ENCODE data around the gene GGCX.
A peak's percentile ranks its signal among the peaks of the same experiment; 100 is the strongest.

The GGCX gene

GRCh38 chr2:85541753-85542457 is 19.4 kb downstream of the GGCX start:
- Mint-ChIP-seq H3K27ac (peak overlapping the region in 2 of 3 experiments; percentile 11 to 21), H3K27me3 (ENCODE audit: low read depth) (no peaks in the 10 kb centered on the region), H3K4me3 (peak overlapping the region; percentile 94 to 99 (median 96)), H3K36me3 (ENCODE audit: low read depth) (peaks cover 64% of the 10 kb centered on the region), H3K4me1 (peaks cover 57% of the 10 kb centered on the region), H3K9me3 (no peaks in the 10 kb centered on the region)
- TF ChIP-seq CTCF (IDR thresholded peaks at IDR 0.05; ENCODE audit: unreplicated experiment in 3 of 3): no peak

- Mint-ChIP-seq H3K27me3 (ENCODE audit: low read depth) (no peaks in the 10 kb centered on the region), H3K4me3 (peak overlapping the region; percentile 94 to 99 (median 96)), H3K27ac (peak overlapping the region in 1 of 3 experiments; percentile 100), H3K9me3 (no peaks in the 10 kb centered on the region), H3K4me1 (peaks cover 64% of the 10 kb centered on the region), H3K36me3 (ENCODE audit: low read depth) (peaks cover 58% of the 10 kb centered on the region)
- TF ChIP-seq CTCF (IDR thresholded peaks at IDR 0.05; ENCODE audit: unreplicated experiment in 3 of 3): no peak
Observed at GRCh38 chr2:85541262-85541661, 20.0 kb downstream of the GGCX start.

- peak overlapping the region; percentile 97 to 100 (median 98) for H3K27ac Mint-ChIP-seq
- H3K9me3 Mint-ChIP-seq: no peaks in the 10 kb centered on the region
- H3K4me1 Mint-ChIP-seq: peaks cover 67% of the 10 kb centered on the region
- H3K27me3 Mint-ChIP-seq (ENCODE audit: low read depth): no peaks in the 10 kb centered on the region
- H3K36me3 Mint-ChIP-seq (ENCODE audit: low read depth): peaks cover 50% of the 10 kb centered on the region
- peak overlapping the region; percentile 94 to 99 (median 96) for H3K4me3 Mint-ChIP-seq
- no peak for TF ChIP-seq CTCF (IDR thresholded peaks at IDR 0.05; ENCODE audit: unreplicated experiment in 3 of 3)
Observed at GRCh38 chr2:85540133-85540648, 21.1 kb downstream of the GGCX start.

- H3K27me3 Mint-ChIP-seq (ENCODE audit: low read depth): no peaks in the 10 kb centered on the region
- no peak for TF ChIP-seq CTCF (IDR thresholded peaks at IDR 0.05; ENCODE audit: unreplicated experiment in 3 of 3)
- peak overlapping the region; percentile 94 to 99 (median 96) for H3K4me3 Mint-ChIP-seq
Observed at GRCh38 chr2:85539361-85540132, 21.7 kb downstream of the GGCX start.

GRCh38 chr2:85538507-85539360 is 22.6 kb downstream of the GGCX start, which contains the start of gene MAT2A:
Gene MAT2A, plus strand, starts transcription at chr2:85539168. Its CDS starts 120 bp downstream, at chr2:85539288.
- Mint-ChIP-seq H3K27me3 (ENCODE audit: low read depth) (no peaks in the 10 kb centered on the region), H3K9me3 (no peaks in the 10 kb centered on the region), H3K4me1 (peaks cover 64% of the 10 kb centered on the region), H3K4me3 (peak within 1 kb of the TSS; percentile 94 to 99 (median 96)), H3K36me3 (ENCODE audit: low read depth) (peaks cover 39% of the 10 kb centered on the region), H3K27ac (peak within 1 kb of the TSS; percentile 98 to 100 (median 100))
- TF ChIP-seq CTCF (IDR thresholded peaks at IDR 0.05; ENCODE audit: unreplicated experiment in 3 of 3): peak; percentile 66 to 81 (median 80)

More at GRCh38 chr2:85539361-85540132, 21.7 kb downstream of the GGCX start:
- Mint-ChIP-seq H3K4me1 (peaks cover 70% of the 10 kb centered on the region), H3K9me3 (no peaks in the 10 kb centered on the region), H3K36me3 (ENCODE audit: low read depth) (peaks cover 47% of the 10 kb centered on the region), H3K27ac (peak overlapping the region; percentile 98 to 100 (median 100))

Data from nephron (organoid).